Neuron (in vitro differentiated cells): ENCODE data around the gene EMC8.

Experiments
- H2AFZ ChIP-seq: one replicate; pipeline ENCODE4 v1.6.1; 2013; ENCODE audit warnings: low read depth, mild to moderate bottlenecking, inconsistent platforms, low read length, moderate library complexity
- H3K27me3 ChIP-seq: one replicate; pipeline ENCODE4 v1.6.1; 2013; ENCODE audit warnings: low read length; ENCODE audit not compliant: insufficient read depth
- H3K36me3 ChIP-seq: one replicate; pipeline ENCODE4 v1.6.1; 2013; ENCODE audit warnings: low read length; ENCODE audit not compliant: insufficient read depth
- H3K4me1 ChIP-seq: one replicate; pipeline ENCODE4 v1.6.1; 2013; ENCODE audit warnings: low read length; ENCODE audit not compliant: insufficient read depth
- H3K4me3 ChIP-seq: 2 replicates; pipeline ENCODE4 v1.5.1; 2013; ENCODE audit warnings: mild to moderate bottlenecking, low read length, moderate library complexity
- H3K9me3 ChIP-seq: one replicate; pipeline ENCODE4 v1.6.1; 2013; ENCODE audit warnings: low read length

Gene EMC8

GRCh38 chr16:85781695-85782370 is 17.5 kb downstream of the EMC8 start:
- no peaks in the 10 kb centered on the region for H3K9me3 ChIP-seq
- H3K36me3 ChIP-seq: peaks cover 73% of the 10 kb centered on the region
- H3K4me1 ChIP-seq: no peaks in the 10 kb centered on the region

GRCh38 chr16:85781156-85781555 is 18.2 kb downstream of the EMC8 start:
- H3K27me3 ChIP-seq: no peaks in the 10 kb centered on the region
- no peak overlapping the region for H3K4me3 ChIP-seq
- H3K9me3 ChIP-seq: no peaks in the 10 kb centered on the region
- H2AFZ ChIP-seq: no peak overlapping the region
- peaks cover 66% of the 10 kb centered on the region for H3K36me3 ChIP-seq
- H3K4me1 ChIP-seq: no peaks in the 10 kb centered on the region

More at GRCh38 chr16:85781695-85782370, 17.5 kb downstream of the EMC8 start:
- Histone ChIP-seq H2AFZ (no peak overlapping the region), H3K27me3 (no peaks in the 10 kb centered on the region), H3K4me3 (no peak overlapping the region)

GRCh38 chr16:85780281-85780680 is 19.1 kb downstream of the EMC8 start:
- no peak overlapping the region for H2AFZ ChIP-seq
- H3K9me3 ChIP-seq: no peaks in the 10 kb centered on the region
- H3K36me3 ChIP-seq: peaks cover 57% of the 10 kb centered on the region
- H3K27me3 ChIP-seq: no peaks in the 10 kb centered on the region
- no peak overlapping the region for H3K4me3 ChIP-seq
- no peaks in the 10 kb centered on the region for H3K4me1 ChIP-seq

- Histone ChIP-seq H3K4me3 (no peak overlapping the region), H3K4me1 (no peaks in the 10 kb centered on the region), H3K9me3 (no peaks in the 10 kb centered on the region), H3K36me3 (peaks cover 53% of the 10 kb centered on the region), H2AFZ (no peak overlapping the region), H3K27me3 (no peaks in the 10 kb centered on the region)
Observed at GRCh38 chr16:85778873-85779272, 20.5 kb downstream of the EMC8 start.

- Histone ChIP-seq H3K9me3 (no peaks in the 10 kb centered on the region), H3K4me1 (no peaks in the 10 kb centered on the region), H3K4me3 (no peak overlapping the region), H3K36me3 (peaks cover 53% of the 10 kb centered on the region), H3K27me3 (no peaks in the 10 kb centered on the region), H2AFZ (no peak overlapping the region)
Observed at GRCh38 chr16:85777583-85778310, 21.6 kb downstream of the EMC8 start.

- Histone ChIP-seq H2AFZ (no peak overlapping the region), H3K4me3 (no peak overlapping the region), H3K27me3 (no peaks in the 10 kb centered on the region), H3K36me3 (peaks cover 26% of the 10 kb centered on the region), H3K9me3 (no peaks in the 10 kb centered on the region), H3K4me1 (no peaks in the 10 kb centered on the region)
Observed at GRCh38 chr16:85774811-85775210, 24.5 kb downstream of the EMC8 start.

- no peaks in the 10 kb centered on the region for H3K4me1 ChIP-seq
Observed at GRCh38 chr16:85774136-85774535, 25.2 kb downstream of the EMC8 start.

GRCh38 chr16:85773044-85773443 is 26.3 kb downstream of the EMC8 start:
- no peaks in the 10 kb centered on the region for H3K9me3 ChIP-seq
- H3K36me3 ChIP-seq: peaks cover 9% of the 10 kb centered on the region
- H3K4me3 ChIP-seq: no peak overlapping the region
- no peaks in the 10 kb centered on the region for H3K27me3 ChIP-seq
- no peaks in the 10 kb centered on the region for H3K4me1 ChIP-seq
- H2AFZ ChIP-seq: no peak overlapping the region

More at GRCh38 chr16:85774136-85774535, 25.2 kb downstream of the EMC8 start:
- H3K9me3 ChIP-seq: no peaks in the 10 kb centered on the region
- no peak overlapping the region for H2AFZ ChIP-seq
- H3K36me3 ChIP-seq: peaks cover 20% of the 10 kb centered on the region
- H3K4me3 ChIP-seq: no peak overlapping the region
- H3K27me3 ChIP-seq: no peaks in the 10 kb centered on the region

GRCh38 chr16:85770741-85771140 is 28.6 kb downstream of the EMC8 start:
- Histone ChIP-seq H3K4me1 (no peaks in the 10 kb centered on the region), H3K4me3 (no peak overlapping the region), H2AFZ (no peak overlapping the region), H3K9me3 (no peaks in the 10 kb centered on the region), H3K27me3 (no peaks in the 10 kb centered on the region), H3K36me3 (no peaks in the 10 kb centered on the region)

GRCh38 chr16:85768199-85768598 is 31.1 kb downstream of the EMC8 start:
- Histone ChIP-seq H3K36me3 (no peaks in the 10 kb centered on the region), H2AFZ (no peak overlapping the region), H3K4me3 (no peak overlapping the region), H3K4me1 (no peaks in the 10 kb centered on the region), H3K9me3 (no peaks in the 10 kb centered on the region), H3K27me3 (no peaks in the 10 kb centered on the region)

GRCh38 chr16:85767531-85767930 is 31.8 kb downstream of the EMC8 start:
- Histone ChIP-seq H3K9me3 (no peaks in the 10 kb centered on the region), H2AFZ (no peak overlapping the region), H3K27me3 (no peaks in the 10 kb centered on the region), H3K4me3 (no peak overlapping the region), H3K36me3 (no peaks in the 10 kb centered on the region), H3K4me1 (no peaks in the 10 kb centered on the region)

GRCh38 chr16:85765767-85766166 is 33.6 kb downstream of the EMC8 start:
- H3K36me3 ChIP-seq: no peaks in the 10 kb centered on the region
- no peak overlapping the region for H2AFZ ChIP-seq
- no peaks in the 10 kb centered on the region for H3K4me1 ChIP-seq
- H3K27me3 ChIP-seq: no peaks in the 10 kb centered on the region
- H3K9me3 ChIP-seq: no peaks in the 10 kb centered on the region
- H3K4me3 ChIP-seq: no peak overlapping the region

- Histone ChIP-seq H3K4me3 (no peak overlapping the region), H3K9me3 (no peaks in the 10 kb centered on the region), H3K4me1 (no peaks in the 10 kb centered on the region), H3K27me3 (no peaks in the 10 kb centered on the region), H2AFZ (no peak overlapping the region), H3K36me3 (no peaks in the 10 kb centered on the region)
Observed at GRCh38 chr16:85765211-85765610, 34.1 kb downstream of the EMC8 start.
